Caco-2 (cell line): Measurements from ENCODE around the gene RPUSD3. TPM values are rescaled to one million over a fixed set of nuclear protein-coding genes. Genes with fewer than 3 reads are reported as not detected.

Experiments
- BruUV-seq: library from RNA; stranded (reverse); fragments of 400-500 nt; replicated peaks from 2 replicates; lab custom pipeline; 2021; lab: Mats Ljungman, UMichigan
- CTCF ChIA-PET: fragments of 300-600 bp; sonication (Branson Sonifier 250); formaldehyde crosslinking; loops from one replicate; lab custom pipeline; 2022; ENCODE audit warnings: antibody characterized with exemption; lab: Charles Lee
- POLR2A ChIA-PET: fragments of 300-600 bp; sonication (Branson Sonifier 250); formaldehyde crosslinking; loops from one replicate; lab custom pipeline; 2022; ENCODE audit warnings: antibody characterized with exemption; lab: Charles Lee
- DNase-seq, 2 experiments: peaks; one replicate each; pipeline versions ENCODE4 v3.0.0 to v3.0.0-alpha.2; 2020 to 2022
- H3K27me3 ChIP-seq: replicated peaks from 2 replicates; pipeline ENCODE4 v1.6.0; 2011; ENCODE audit warnings: low read length; ENCODE audit not compliant: control insufficient read depth, insufficient read depth
- H3K36me3 ChIP-seq: 2 replicates; pipeline ENCODE4 v1.5.1; 2011; ENCODE audit warnings: low read length; ENCODE audit not compliant: control insufficient read depth, insufficient read depth
- H3K4me1 ChIP-seq: fragments of 250-450 bp; sonication (Bioruptor Pico); 2 replicates; pipeline ENCODE4 v1.5.1; 2020; ENCODE audit warnings: mild to moderate bottlenecking
- H3K4me3 ChIP-seq: 2 replicates; pipeline ENCODE4 v1.5.1; 2011; ENCODE audit warnings: low read depth, mild to moderate bottlenecking, control low read depth, low read length
- H3K9me3 ChIP-seq: fragments of 250-450 bp; sonication (Bioruptor Pico); 2 replicates; pipeline ENCODE4 v1.5.1; 2020; ENCODE audit warnings: mild to moderate bottlenecking, moderate library complexity
- H3K27ac Mint-ChIP-seq: one replicate; pipeline ENCODE4 v1.8.0; 2022; ENCODE audit warnings: mixed read lengths; ENCODE audit not compliant: unreplicated experiment
- H3K27me3 Mint-ChIP-seq: one replicate; pipeline ENCODE4 v1.8.0; 2022; ENCODE audit warnings: mixed read lengths; ENCODE audit not compliant: insufficient read depth, unreplicated experiment
- H3K36me3 Mint-ChIP-seq: one replicate; pipeline ENCODE4 v1.8.0; 2022; ENCODE audit warnings: mild to moderate bottlenecking, mixed read lengths; ENCODE audit not compliant: insufficient read depth, unreplicated experiment
- H3K4me1 Mint-ChIP-seq: one replicate; pipeline ENCODE4 v1.8.0; 2022; ENCODE audit warnings: low read depth, mixed read lengths; ENCODE audit not compliant: unreplicated experiment
- H3K4me3 Mint-ChIP-seq: one replicate; pipeline ENCODE4 v1.8.0; 2022; ENCODE audit warnings: mild to moderate bottlenecking, moderate library complexity, mixed read lengths; ENCODE audit not compliant: unreplicated experiment
- H3K9me3 Mint-ChIP-seq: one replicate; pipeline ENCODE4 v1.8.0; 2022; ENCODE audit warnings: mixed read lengths; ENCODE audit not compliant: unreplicated experiment
- intact Hi-C: fragments of 100-400 bp; cut with micrococcal nuclease; formaldehyde crosslinking; loops from one replicate; pipeline ENCODE4 v1.10.0; 2022; ENCODE audit not compliant: unreplicated experiment
- total RNA-seq: library from RNA; stranded (reverse); gene quantifications from 2 replicates; pipeline ENCODE4 v1.2.3, GENCODE V29; 2022
- TF ChIP-seq, protein P1 (sequence below), 2 experiments: fragments of 200-600 bp in 1 of 2; IDR thresholded peaks; 1 replicate in 1 of 2; 2 replicates in 1 of 2; pipeline versions ENCODE4 v1.5.1 to v1.8.0; 2011 to 2022; ENCODE audit warnings: antibody characterized with exemption in 1 of 2, control low read depth in 1 of 2, inconsistent platforms in 1 of 2, low read depth in 1 of 2, low read length in 1 of 2, mild to moderate bottlenecking in 1 of 2, moderate library complexity in 1 of 2; ENCODE audit not compliant: insufficient read depth in 1 of 2, severe bottlenecking in 1 of 2, unreplicated experiment in 1 of 2

The RPUSD3 gene
- total RNA-seq, 1 experiment from 2014 or later: 61.8 TPM

DNA sequence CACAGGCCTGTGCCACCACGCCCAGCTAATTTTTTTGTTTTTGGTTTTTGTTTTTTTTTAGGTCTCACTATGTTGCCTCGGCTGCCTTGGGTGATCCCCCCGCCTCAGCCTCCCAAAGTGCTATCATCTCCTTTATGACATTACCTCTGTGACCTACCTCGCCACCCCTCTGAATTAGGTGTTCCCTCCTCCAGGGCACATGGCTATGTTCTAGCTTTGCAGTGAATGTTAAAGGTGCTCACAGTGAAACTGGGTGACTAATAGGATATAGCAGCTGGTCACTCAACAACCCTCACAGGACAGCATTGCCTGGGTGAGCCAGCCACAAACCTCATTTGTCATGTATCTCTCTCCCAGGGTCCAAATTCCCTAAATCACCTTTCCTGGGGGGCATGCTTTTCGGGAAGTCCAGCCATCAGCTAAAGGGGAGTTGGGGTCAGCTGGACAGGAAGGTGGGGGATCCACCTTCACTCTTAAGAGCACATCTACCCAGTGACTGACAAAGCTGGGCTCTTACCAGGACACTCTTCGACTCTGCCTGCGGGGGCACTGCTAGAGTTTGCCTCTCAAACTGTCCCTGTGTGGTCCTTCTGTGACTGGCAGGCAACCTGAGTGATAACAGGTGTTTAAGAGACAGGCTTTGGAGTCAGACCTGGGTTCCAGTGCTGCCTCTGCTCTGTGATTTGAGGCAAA is 35.3 kb downstream of the RPUSD3 start:
- Mint-ChIP-seq H3K4me3 (no peak overlapping the region), H3K4me1 (peaks cover 6% of the 10 kb centered on the region), H3K9me3 (no peaks in the 10 kb centered on the region), H3K27me3 (no peaks in the 10 kb centered on the region), H3K36me3 (peaks cover 63% of the 10 kb centered on the region), H3K27ac (peak overlapping the region; percentile 87)
- Histone ChIP-seq H3K9me3 (no peaks in the 10 kb centered on the region), H3K27me3 (no peaks in the 10 kb centered on the region), H3K4me1 (peaks cover 12% of the 10 kb centered on the region), H3K4me3 (no peak overlapping the region), H3K36me3 (no peaks in the 10 kb centered on the region; the same call in 1 of the 2 replicates)
- peak; percentile 69 to 72 for DNase-seq
- CTCF ChIA-PET: interaction anchor here (0.7 to 1.8 kb wide), 4 partner anchors 16 to 138 kb away, joined by 3 to 7 read pairs (median 4); partner anchors contain the start of gene ARPC4
- POLR2A ChIA-PET: interaction anchor here (0.7 to 1.9 kb wide), 2 partner anchors 16 to 89 kb away, joined by 5 to 8 read pairs; partner anchors contain the start of gene ARPC4
- TF ChIP-seq, protein P1, sequence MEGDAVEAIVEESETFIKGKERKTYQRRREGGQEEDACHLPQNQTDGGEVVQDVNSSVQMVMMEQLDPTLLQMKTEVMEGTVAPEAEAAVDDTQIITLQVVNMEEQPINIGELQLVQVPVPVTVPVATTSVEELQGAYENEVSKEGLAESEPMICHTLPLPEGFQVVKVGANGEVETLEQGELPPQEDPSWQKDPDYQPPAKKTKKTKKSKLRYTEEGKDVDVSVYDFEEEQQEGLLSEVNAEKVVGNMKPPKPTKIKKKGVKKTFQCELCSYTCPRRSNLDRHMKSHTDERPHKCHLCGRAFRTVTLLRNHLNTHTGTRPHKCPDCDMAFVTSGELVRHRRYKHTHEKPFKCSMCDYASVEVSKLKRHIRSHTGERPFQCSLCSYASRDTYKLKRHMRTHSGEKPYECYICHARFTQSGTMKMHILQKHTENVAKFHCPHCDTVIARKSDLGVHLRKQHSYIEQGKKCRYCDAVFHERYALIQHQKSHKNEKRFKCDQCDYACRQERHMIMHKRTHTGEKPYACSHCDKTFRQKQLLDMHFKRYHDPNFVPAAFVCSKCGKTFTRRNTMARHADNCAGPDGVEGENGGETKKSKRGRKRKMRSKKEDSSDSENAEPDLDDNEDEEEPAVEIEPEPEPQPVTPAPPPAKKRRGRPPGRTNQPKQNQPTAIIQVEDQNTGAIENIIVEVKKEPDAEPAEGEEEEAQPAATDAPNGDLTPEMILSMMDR (IDR thresholded peaks at IDR 0.05; ENCODE audit: insufficient read depth in 1 of 2, low read depth in 1 of 2, low read length in 1 of 2, severe bottlenecking in 1 of 2, unreplicated experiment in 1 of 2): peak; percentile 38 to 71
- no TSS peak for BruUV-seq
- intact Hi-C loops: loop anchor here (1.0 to 2.0 kb wide), 2 partner anchors 36 to 305 kb away; partner anchors contain the start of gene RPUSD3

DNA sequence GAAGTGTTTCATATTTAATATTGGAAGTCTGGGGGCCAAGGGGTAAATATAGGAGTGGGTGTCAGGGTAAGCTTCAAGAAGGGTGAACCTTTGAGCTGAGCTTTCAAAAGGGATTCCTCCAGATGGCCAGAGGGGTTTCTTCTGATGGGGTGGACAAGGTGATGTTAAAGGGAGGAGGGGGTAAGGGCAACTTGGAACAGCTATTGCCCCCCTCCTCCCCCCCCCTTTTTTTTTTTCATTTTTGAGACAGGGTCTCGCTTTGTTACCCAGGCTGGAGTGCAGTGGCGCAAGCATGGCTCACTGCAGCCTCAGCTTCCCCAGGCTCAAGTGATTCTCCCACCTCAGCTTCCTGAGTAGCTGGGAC is 35.8 kb downstream of the RPUSD3 start:
- peaks cover 6% of the 10 kb centered on the region for H3K4me1 Mint-ChIP-seq
- no TSS peak for BruUV-seq
- H3K4me3 Mint-ChIP-seq: no peak overlapping the region
- ChIA-PET CTCF (interaction anchor here (0.6 kb wide), 1 partner anchor 894 kb away, joined by 3 read pairs; no protein-coding TSS in a partner anchor), POLR2A (interaction anchor here (0.7 to 1.1 kb wide), 2 partner anchors 15 to 89 kb away, joined by 3 to 5 read pairs; partner anchors contain the start of gene ARPC4)
- H3K27me3 Mint-ChIP-seq: no peaks in the 10 kb centered on the region
- DNase-seq: no peak
- intact Hi-C loops: loop anchor here (1.0 to 2.0 kb wide), 2 partner anchors 37 to 305 kb away; partner anchors contain the start of gene RPUSD3
- H3K36me3 Mint-ChIP-seq: peaks cover 68% of the 10 kb centered on the region
- Histone ChIP-seq H3K4me1 (peaks cover 12% of the 10 kb centered on the region), H3K27me3 (no peaks in the 10 kb centered on the region), H3K36me3 (no peaks in the 10 kb centered on the region; the same call in 1 of the 2 replicates), H3K9me3 (no peaks in the 10 kb centered on the region), H3K4me3 (no peak overlapping the region)
- TF ChIP-seq, protein P1 (IDR thresholded peaks at IDR 0.05; ENCODE audit: insufficient read depth in 1 of 2, low read depth in 1 of 2, low read length in 1 of 2, severe bottlenecking in 1 of 2, unreplicated experiment in 1 of 2): no peak
- H3K9me3 Mint-ChIP-seq: no peaks in the 10 kb centered on the region
- no peak overlapping the region for H3K27ac Mint-ChIP-seq

DNA sequence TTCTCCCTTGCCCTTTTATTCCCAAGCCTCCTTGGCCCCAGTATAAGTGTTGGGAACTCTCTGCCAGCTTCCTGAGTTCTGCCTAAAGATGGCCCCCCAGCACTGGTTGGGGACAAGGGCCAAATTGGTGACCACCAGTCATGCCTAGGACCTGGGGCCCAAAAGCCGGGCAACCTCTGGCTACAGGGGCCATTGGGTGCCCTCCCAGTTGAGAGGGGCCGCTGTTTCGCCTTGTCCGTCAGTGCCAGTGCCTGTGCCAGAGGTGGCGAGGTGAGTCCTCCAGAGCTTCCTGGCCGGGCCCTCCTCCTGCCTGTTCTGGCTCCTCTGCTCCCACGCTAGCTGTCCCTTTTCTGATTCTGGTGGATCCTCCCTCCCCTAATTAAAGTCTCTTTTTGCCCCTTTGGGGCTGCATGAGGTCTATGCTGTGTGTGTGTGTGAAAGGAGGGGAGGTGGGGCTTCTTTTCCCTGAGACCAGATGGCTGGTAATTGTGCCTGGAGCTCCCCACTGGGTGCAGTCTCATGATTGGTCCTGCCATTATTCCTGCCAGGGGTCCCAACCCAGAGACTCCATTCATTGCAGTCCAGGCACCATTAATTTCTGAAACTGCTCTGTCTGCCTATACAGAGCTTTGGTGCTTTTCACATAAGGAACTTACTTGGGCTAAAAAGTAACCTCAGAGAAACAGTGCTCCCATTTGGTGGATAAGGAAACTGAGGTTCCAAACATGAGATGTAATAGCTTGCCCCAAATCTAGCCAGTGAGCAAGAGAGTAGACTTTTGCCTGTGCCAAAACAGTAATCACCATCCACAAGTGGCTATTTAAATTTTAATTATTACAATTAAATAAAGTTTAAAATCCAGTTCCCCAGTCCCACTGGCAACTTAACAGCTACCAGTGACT is 36.9 kb downstream of the RPUSD3 start:
- Histone ChIP-seq H3K4me1 (peaks cover 12% of the 10 kb centered on the region), H3K36me3 (no peaks in the 10 kb centered on the region; the same call in 1 of the 2 replicates), H3K4me3 (no peak overlapping the region), H3K27me3 (no peaks in the 10 kb centered on the region), H3K9me3 (no peaks in the 10 kb centered on the region)
- Mint-ChIP-seq H3K4me3 (no peak overlapping the region), H3K9me3 (no peaks in the 10 kb centered on the region), H3K27ac (no peak overlapping the region), H3K27me3 (no peaks in the 10 kb centered on the region), H3K4me1 (peaks cover 6% of the 10 kb centered on the region), H3K36me3 (peaks cover 78% of the 10 kb centered on the region)
- ChIA-PET CTCF (no interaction called here), POLR2A (interaction anchor here (1.1 kb wide), 1 partner anchor 14 kb away, joined by 3 read pairs; the partner anchor contains the start of gene ARPC4)
- BruUV-seq: no TSS peak
- no peak for DNase-seq
- TF ChIP-seq, protein P1 (IDR thresholded peaks at IDR 0.05; ENCODE audit: insufficient read depth in 1 of 2, low read depth in 1 of 2, low read length in 1 of 2, severe bottlenecking in 1 of 2, unreplicated experiment in 1 of 2): no peak
- intact Hi-C loops: no loop called here
